IMR-90 (cell line): Measurements from ENCODE around the gene PIPOX. TPM values are rescaled to one million over a fixed set of nuclear protein-coding genes. Genes with fewer than 3 reads are reported as not detected.

Experiments
- ATAC-seq: fragments of 200-7000 bp; cut with Tn5 transposase; 2 replicates; pipeline ENCODE4 v1.9.1; 2020; ENCODE audit warnings: low read depth, mild to moderate bottlenecking, moderate library complexity
- BruUV-seq: library from RNA; stranded (reverse); fragments of 400-500 nt; replicated peaks from 2 replicates; lab custom pipeline; 2021; lab: Mats Ljungman, UMichigan
- CTCF ChIA-PET: fragments of 300-600 bp; formaldehyde crosslinking; extraction: SDS; loops from one replicate; lab custom pipeline; 2021; ENCODE audit warnings: antibody characterized with exemption; lab: Yijun Ruan, JAX
- POLR2A ChIA-PET: fragments of 300-600 bp; sonication (Branson Sonifier 250); formaldehyde crosslinking; loops from one replicate; lab custom pipeline; 2022; ENCODE audit warnings: antibody characterized with exemption; ENCODE audit not compliant: unreplicated experiment; lab: Charles Lee
- DNase-seq: peaks from one replicate; pipeline ENCODE4 v3.0.0; 2013
- H2AFZ ChIP-seq: replicated peaks from 2 replicates; pipeline ENCODE3; 2013; ENCODE audit warnings: low read length, mild to moderate bottlenecking; ENCODE audit not compliant: poor library complexity
- H2AK5ac ChIP-seq: 2 replicates; pipeline ENCODE4 v1.6.1; 2013; ENCODE audit warnings: low read depth, low read length, inconsistent platforms
- H2AK9ac ChIP-seq: replicated peaks from 2 replicates; pipeline ENCODE3; 2013; ENCODE audit warnings: mild to moderate bottlenecking, low read depth, low read length, moderate library complexity; ENCODE audit not compliant: poor library complexity
- H2BK120ac ChIP-seq: 2 replicates; pipeline ENCODE4 v1.6.1; 2013; ENCODE audit warnings: low read depth, low read length, inconsistent platforms
- H2BK15ac ChIP-seq: 3 replicates; pipeline ENCODE4 v1.6.1; 2013; ENCODE audit warnings: low read depth, low read length, inconsistent platforms
- H2BK20ac ChIP-seq: 2 replicates; pipeline ENCODE4 v1.6.1; 2013; ENCODE audit warnings: low read depth, mild to moderate bottlenecking, inconsistent platforms, low read length, moderate library complexity
- H2BK5ac ChIP-seq: 2 replicates; pipeline ENCODE4 v1.6.1; 2013; ENCODE audit warnings: mild to moderate bottlenecking, low read depth, low read length, inconsistent platforms; ENCODE audit not compliant: poor library complexity, severe bottlenecking
- H3K14ac ChIP-seq: replicated peaks from 2 replicates; pipeline ENCODE4 v1.6.1; 2013; ENCODE audit warnings: low read depth, low read length, inconsistent platforms
- H3K18ac ChIP-seq: 2 replicates; pipeline ENCODE4 v1.6.1; 2013; ENCODE audit warnings: low read depth, low read length, control low read depth
- H3K23ac ChIP-seq: 2 replicates; pipeline ENCODE4 v1.6.1; 2013; ENCODE audit warnings: low read depth, low read length, inconsistent platforms
- H3K27ac ChIP-seq: 2 replicates; pipeline ENCODE4 v1.5.1; 2013; ENCODE audit warnings: mild to moderate bottlenecking, control low read depth, low read length; ENCODE audit not compliant: insufficient read depth
- H3K27me3 ChIP-seq: 2 replicates; pipeline ENCODE4 v1.6.1; 2013; ENCODE audit warnings: low read length; ENCODE audit not compliant: control insufficient read depth, insufficient read depth
- H3K36me3 ChIP-seq: 2 replicates; pipeline ENCODE4 v1.6.1; 2013; ENCODE audit warnings: low read length, mixed read lengths; ENCODE audit not compliant: control insufficient read depth, insufficient read depth
- H3K4ac ChIP-seq: 2 replicates; pipeline ENCODE4 v1.6.1; 2013; ENCODE audit warnings: low read depth, low read length, inconsistent platforms
- H3K4me1 ChIP-seq: 2 replicates; pipeline ENCODE4 v1.6.1; 2013; ENCODE audit warnings: low read length, mixed read lengths; ENCODE audit not compliant: control insufficient read depth, insufficient read depth
- H3K4me2 ChIP-seq: 2 replicates; pipeline ENCODE4 v1.6.1; 2013; ENCODE audit warnings: low read depth, mild to moderate bottlenecking, control low read depth, low read length, moderate library complexity
- H3K4me3 ChIP-seq: 2 replicates; pipeline ENCODE4 v1.5.1; 2013; ENCODE audit warnings: low read depth, mild to moderate bottlenecking, control low read depth, low read length, moderate library complexity; ENCODE audit not compliant: insufficient read depth
- H3K56ac ChIP-seq: 2 replicates; pipeline ENCODE4 v1.6.1; 2013; ENCODE audit warnings: low read length, inconsistent platforms; ENCODE audit not compliant: insufficient read depth; ENCODE audit errors: extremely low read depth
- H3K79me1 ChIP-seq, 2 experiments: 2 replicates each; pipeline ENCODE4 v1.6.1; 2013; ENCODE audit warnings: low read length in 2 of 2, inconsistent platforms in 1 of 2, low read depth in 1 of 2
- H3K9ac ChIP-seq: 2 replicates; pipeline ENCODE4 v1.6.1; 2013; ENCODE audit warnings: low read depth, low read length, control low read depth
- H3K9me1 ChIP-seq: 2 replicates; pipeline ENCODE4 v1.6.1; 2013; ENCODE audit warnings: low read length, inconsistent platforms; ENCODE audit not compliant: insufficient read depth
- H3K9me3 ChIP-seq: 2 replicates; pipeline ENCODE4 v1.6.1; 2013; ENCODE audit warnings: low read length; ENCODE audit not compliant: control insufficient read depth, insufficient read depth
- H4K20me1 ChIP-seq: 2 replicates; pipeline ENCODE4 v1.6.1; 2013; ENCODE audit warnings: low read length, inconsistent platforms; ENCODE audit not compliant: insufficient read depth
- H4K5ac ChIP-seq: 2 replicates; pipeline ENCODE4 v1.6.1; 2013; ENCODE audit warnings: mild to moderate bottlenecking, low read depth, low read length, control low read depth
- H4K8ac ChIP-seq, 2 experiments: 2 replicates each; pipeline ENCODE4 v1.6.1; 2013; ENCODE audit warnings: low read depth in 2 of 2, low read length in 2 of 2, control low read depth in 1 of 2, inconsistent platforms in 1 of 2
- H4K91ac ChIP-seq: 2 replicates; pipeline ENCODE4 v1.6.1; 2013; ENCODE audit warnings: low read depth, low read length, inconsistent platforms; ENCODE audit not compliant: insufficient read depth
- FOS ChIP-seq: fragments of 150-350 bp; IDR thresholded peaks from 2 replicates; pipeline ENCODE4 v1.6.1; 2016; ENCODE audit warnings: low read depth, low read length
- POLR2A ChIP-seq: IDR thresholded peaks from 2 replicates; pipeline ENCODE4 v1.6.1; 2012; ENCODE audit warnings: mild to moderate bottlenecking, low read depth, low read length
- RFX5 ChIP-seq: IDR thresholded peaks from 2 replicates; pipeline ENCODE4 v1.8.0; 2012; ENCODE audit warnings: low read depth, mild to moderate bottlenecking, low read length, moderate library complexity
- WGBS, 2 experiments: methylation state at CpG; one replicate each; pipeline versions ENCODE4 v1.1.5 to v1.1.7; 2013; ENCODE audit warnings: missing lambda C conversion rate in 2 of 2; ENCODE audit not compliant: insufficient read length in 1 of 2; ENCODE audit errors: extremely low coverage in 2 of 2; 5-methylcytosine and 5-hydroxymethylcytosine counted together
- dilution Hi-C: fragments of 300-500 bp; cut with HindIII; formaldehyde crosslinking; loops from one replicate; pipeline ENCODE4 v1.14.3; 2018; ENCODE audit warnings: low sequenced_read_pairs; ENCODE audit not compliant: unreplicated experiment
- in situ Hi-C: fragments of 300-500 bp; cut with MboI; formaldehyde crosslinking; loops from 3 replicates; pipeline ENCODE4 v1.14.3; 2019; ENCODE audit warnings: low sequenced_read_pairs, inconsistent platforms, mixed read lengths
- intact Hi-C: fragments of 100-400 bp; cut with micrococcal nuclease; formaldehyde crosslinking; loops from 2 replicates; pipeline ENCODE4 v1.10.0; 2022
- polyA plus RNA-seq, 3 experiments: library from polyadenylated mRNA; depleted of rRNA; stranded (reverse); fragments of >200 nt; gene quantifications; 2 replicates each; pipeline ENCODE4 v1.2.3, GENCODE V29; 2012; ENCODE audit warnings: low replicate concordance in 1 of 3
- total RNA-seq: library from RNA; depleted of rRNA; stranded (reverse); fragments of >200 nt; gene quantifications from 2 replicates; pipeline ENCODE4 v1.2.3, GENCODE V29; 2012
- TF ChIP-seq, protein P1 (sequence below): fragments of 150-350 bp; IDR thresholded peaks from 2 replicates; pipeline ENCODE4 v1.6.1; 2017; ENCODE audit warnings: mild to moderate bottlenecking, antibody characterized with exemption, low read length, low read depth

Gene PIPOX
- total and polyA plus RNA-seq, 2 of the 4 experiments (the other 2 are of a cell fraction): 0.43 to 1.3 TPM

DNA sequence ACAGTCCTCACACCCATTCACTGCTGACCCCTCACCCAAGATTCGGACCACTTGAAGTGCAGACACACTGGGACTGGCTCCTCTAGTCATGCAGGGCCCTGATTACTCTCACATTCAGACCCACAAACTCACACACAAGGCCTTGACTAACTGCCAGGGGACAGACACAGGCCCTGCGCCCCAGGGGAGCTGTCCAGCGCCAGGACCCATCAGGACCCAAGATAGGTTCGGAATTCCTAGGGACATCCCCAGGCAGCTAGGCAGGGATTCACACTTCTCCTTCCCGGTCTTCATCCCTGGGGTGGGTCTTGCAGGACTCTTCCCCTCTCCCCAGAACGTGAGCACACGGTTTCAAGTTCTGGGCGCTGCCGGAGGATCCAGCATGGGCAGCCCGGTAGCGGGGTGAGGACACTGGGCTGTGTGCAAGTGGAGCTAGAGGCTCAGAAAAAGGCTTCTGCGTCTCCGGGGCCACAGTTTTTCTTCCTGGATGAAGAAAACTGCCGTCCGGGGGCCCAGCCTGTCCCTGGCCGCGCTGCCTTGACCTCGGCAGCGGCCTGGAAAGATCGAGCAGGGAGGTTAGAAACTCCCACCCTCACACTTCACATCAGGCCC lies 38.8 kb upstream of the PIPOX start:
- Histone ChIP-seq H4K20me1 (peaks cover 3% of the 10 kb centered on the region; the same call in 1 of the 2 replicates), H2AK9ac (no peak overlapping the region), H3K27ac (no peak overlapping the region), H3K18ac (no peak overlapping the region), H2BK5ac (no peak overlapping the region), H3K9ac (no peak overlapping the region), H2BK20ac (no peak overlapping the region), H3K23ac (no peak overlapping the region), H2BK120ac (no peak overlapping the region), H4K5ac (no peak overlapping the region), H3K14ac (no peak overlapping the region), H3K9me3 (peaks cover 1% of the 10 kb centered on the region; the same call in 1 of the 2 replicates), H4K91ac (no peak overlapping the region), H3K36me3 (no peaks in the 10 kb centered on the region), H3K4me3 (no peak overlapping the region), H2AK5ac (no peak overlapping the region), H3K9me1 (0 out of 2 replicates have a peak, but pooled peaks cover 3% of the 10 kb centered on the region), H3K4me1 (peaks cover 3% of the 10 kb centered on the region), H3K27me3 (peaks cover 77% of the 10 kb centered on the region), H3K4me2 (no peak overlapping the region), H2AFZ (no peak overlapping the region), H4K8ac (no peak overlapping the region), H3K79me1 (no peaks in the 10 kb centered on the region), H3K4ac (no peak overlapping the region), H3K56ac (no peak overlapping the region), H2BK15ac (no peak overlapping the region)
- POLR2A ChIA-PET: no interaction called here
- TF ChIP-seq POLR2A (no peak), RFX5 (no peak), FOS (no peak)
- TF ChIP-seq, protein P1, sequence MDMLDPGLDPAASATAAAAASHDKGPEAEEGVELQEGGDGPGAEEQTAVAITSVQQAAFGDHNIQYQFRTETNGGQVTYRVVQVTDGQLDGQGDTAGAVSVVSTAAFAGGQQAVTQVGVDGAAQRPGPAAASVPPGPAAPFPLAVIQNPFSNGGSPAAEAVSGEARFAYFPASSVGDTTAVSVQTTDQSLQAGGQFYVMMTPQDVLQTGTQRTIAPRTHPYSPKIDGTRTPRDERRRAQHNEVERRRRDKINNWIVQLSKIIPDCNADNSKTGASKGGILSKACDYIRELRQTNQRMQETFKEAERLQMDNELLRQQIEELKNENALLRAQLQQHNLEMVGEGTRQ: no peak
- DNase-seq: peak; percentile 33
- in situ Hi-C loops (no loop called here), intact Hi-C loops (no loop called here), dilution Hi-C loops (no loop called here)
- BruUV-seq: no TSS peak
- CTCF ChIA-PET: no interaction called here
- 81% methylated on average over 3 of the region's 20 CpGs; no CpG with 5 or more reads in 1 of the 2 experiments for WGBS, 2 experiments
- 0 out of 2 replicates have a peak, but pooled peaks have one; percentile 16 for ATAC-seq
